Activated CD4-positive, alpha-beta T cell treated with anti-CD3 and anti-CD28 coated beads, Interleukin-2, amount 50 U/mL, for 4 hours (primary cell): Measurements from ENCODE around the gene ASCL5.
"Not testable (repeated sequence)": the region's sequence is repeated elsewhere in the genome, so short reads cannot be mapped to it uniquely, and the experiment has no call there.

ENCODE experiments used
- DNase-seq, 2 experiments: peaks; one replicate each; pipeline ENCODE4 v3.0.0-alpha.2; 2020

ASCL5 gene, protein sequence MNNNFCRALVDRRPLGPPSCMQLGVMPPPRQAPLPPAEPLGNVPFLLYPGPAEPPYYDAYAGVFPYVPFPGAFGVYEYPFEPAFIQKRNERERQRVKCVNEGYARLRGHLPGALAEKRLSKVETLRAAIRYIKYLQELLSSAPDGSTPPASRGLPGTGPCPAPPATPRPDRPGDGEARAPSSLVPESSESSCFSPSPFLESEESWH

DNA sequence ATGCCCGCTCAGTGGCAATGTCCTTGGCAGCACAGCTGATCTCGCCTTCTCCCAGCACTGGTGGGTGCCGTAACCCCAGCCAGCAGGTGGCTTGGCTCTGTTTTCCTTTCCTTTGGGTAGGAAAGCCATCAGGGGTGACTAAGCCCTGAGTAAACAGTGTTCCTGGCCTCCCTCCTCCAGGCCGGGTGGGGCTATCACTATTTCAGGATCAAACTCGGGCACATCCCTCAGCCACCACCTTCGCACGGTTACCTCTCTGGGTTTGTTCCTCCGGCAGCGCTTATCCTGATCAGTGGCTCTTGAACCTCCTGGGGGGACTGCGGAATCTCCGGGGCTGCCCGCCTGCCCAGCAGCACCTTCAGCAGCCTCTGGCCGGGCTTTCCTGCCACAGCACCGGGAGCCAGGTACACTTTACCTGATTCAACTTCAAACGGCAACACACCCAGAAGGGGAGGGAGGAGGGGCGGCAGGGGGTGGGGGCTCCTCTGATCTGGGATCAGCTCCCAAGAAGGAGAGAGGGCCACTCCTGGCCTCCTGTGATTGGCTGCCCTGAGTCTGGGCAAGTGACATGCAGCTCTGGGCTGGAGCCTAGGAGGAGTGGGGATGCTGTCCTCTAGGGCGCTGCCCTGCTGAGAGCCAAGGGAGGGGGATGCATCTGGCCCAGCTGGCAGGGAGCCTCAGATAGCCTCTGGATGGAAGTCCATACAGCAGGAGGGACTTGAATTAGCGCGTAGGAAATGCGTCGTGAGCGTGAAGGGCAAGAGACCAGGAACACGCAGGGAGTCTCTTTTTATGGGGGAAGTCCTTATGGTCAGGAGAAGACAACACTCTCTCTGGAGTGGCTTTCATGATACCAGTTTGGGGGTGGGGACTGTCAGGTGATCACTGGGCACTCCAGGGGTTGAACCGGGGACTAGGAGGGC is at the start of gene ASCL5:
TSS of gene ASCL5 (minus strand) at position 353 of the 923 bp plus-strand sequence. CDS start 11,812 bp downstream, outside the sequence.
- DNase-seq, result no peak

DNA sequence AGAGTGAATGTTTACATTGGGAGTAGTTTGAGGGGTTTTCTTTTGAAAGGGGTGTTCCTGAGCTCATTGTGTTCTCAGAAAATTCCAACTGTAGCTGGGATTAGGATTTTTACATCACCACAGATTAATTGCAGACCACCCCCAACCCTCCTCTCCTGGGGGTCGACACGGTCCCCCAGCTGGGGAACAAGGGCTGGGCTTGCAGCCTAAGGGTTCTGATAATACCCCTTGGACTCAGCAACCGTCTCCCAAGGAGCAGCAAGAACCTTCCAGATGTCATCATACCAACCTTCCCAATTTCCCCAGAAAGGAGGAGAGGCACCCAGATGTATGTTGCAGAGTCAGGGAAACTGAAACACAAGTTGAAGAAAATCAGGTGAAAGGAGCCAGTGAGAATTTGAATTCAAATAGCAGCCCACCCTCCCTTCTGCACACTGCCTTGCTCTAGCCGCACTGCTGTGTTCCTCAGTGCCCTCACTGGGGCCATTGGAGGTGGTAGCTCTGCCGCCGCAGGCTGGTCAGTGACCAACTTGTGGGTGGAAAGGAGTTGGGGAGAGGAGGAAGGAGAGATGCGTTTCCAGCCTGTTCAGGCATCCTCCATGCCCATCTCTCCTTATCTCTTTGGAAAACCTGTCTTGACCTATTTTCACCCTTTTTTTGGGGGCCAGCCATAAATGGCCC is 49.0 kb upstream of the ASCL5 start:
- no peak for DNase-seq

DNA sequence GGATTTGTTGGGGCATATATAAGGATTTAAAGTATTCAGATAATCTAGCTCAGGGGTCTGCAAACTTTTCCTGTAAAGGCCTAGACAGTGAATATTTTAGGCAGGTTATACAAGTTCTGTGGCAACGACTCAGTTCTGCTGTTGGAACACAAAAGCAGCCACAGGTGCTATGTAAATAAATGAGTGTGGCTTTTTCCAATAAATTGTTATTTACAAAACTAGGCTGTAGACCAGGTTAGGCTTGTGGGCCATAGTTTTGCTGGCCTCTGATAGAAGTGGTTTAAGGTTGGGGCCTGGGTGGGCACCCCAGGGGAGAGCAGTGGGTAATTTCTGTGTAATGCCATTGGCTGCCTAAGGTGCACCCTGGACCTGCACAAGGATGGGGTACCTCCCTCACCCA is 46.8 kb upstream of the ASCL5 start:
- DNase-seq, result no peak

DNA sequence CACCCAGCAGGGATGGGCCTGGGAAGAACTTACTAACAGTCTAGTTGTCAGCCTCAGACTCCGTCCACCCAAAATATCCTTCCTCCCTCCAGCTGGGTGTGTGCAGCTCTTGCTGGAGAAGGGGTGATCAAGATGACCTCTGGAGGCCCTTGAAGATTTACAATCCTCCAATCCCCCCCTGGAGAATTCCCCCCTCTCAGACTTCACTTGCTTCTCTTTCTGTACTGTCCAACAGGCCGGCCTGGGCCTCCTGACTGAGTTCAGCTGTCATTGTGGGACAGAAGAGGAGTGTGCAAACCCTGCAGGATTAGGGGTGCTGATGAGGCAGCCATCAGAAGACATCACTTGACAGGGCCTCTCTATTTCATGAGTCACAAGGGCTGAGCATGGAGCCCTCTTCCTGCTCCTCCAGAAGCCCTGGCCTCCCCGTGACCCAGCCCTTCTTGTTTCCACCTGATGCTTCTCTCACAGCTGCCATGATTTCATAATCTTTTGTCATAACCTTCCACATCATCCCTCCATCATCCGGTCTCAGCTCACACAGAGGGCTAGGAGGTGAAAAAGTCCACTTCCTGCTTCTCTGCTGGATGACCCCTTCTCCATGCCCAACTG is 46.1 kb upstream of the ASCL5 start:
- DNase-seq, result no peak

DNA sequence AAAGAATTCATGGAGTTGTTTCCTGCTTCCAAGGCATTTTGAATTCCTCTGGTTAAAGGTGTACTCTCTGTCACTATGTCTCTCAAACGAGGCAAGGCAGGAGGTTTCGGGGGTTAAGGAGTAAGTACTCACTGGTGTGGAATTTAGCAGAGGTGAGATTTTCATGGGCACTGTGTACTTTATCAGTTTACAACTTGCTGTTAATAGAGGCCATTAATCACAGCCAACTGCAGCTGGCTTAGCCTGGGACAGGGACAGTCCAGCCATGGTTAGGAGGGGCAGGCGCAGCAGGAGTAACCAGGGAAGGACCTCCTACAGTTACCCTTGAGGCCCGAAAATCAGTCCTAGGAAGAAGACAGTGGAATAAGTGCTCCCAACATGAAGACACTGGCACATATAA is 45.3 kb upstream of the ASCL5 start:
- no peak for DNase-seq

DNA sequence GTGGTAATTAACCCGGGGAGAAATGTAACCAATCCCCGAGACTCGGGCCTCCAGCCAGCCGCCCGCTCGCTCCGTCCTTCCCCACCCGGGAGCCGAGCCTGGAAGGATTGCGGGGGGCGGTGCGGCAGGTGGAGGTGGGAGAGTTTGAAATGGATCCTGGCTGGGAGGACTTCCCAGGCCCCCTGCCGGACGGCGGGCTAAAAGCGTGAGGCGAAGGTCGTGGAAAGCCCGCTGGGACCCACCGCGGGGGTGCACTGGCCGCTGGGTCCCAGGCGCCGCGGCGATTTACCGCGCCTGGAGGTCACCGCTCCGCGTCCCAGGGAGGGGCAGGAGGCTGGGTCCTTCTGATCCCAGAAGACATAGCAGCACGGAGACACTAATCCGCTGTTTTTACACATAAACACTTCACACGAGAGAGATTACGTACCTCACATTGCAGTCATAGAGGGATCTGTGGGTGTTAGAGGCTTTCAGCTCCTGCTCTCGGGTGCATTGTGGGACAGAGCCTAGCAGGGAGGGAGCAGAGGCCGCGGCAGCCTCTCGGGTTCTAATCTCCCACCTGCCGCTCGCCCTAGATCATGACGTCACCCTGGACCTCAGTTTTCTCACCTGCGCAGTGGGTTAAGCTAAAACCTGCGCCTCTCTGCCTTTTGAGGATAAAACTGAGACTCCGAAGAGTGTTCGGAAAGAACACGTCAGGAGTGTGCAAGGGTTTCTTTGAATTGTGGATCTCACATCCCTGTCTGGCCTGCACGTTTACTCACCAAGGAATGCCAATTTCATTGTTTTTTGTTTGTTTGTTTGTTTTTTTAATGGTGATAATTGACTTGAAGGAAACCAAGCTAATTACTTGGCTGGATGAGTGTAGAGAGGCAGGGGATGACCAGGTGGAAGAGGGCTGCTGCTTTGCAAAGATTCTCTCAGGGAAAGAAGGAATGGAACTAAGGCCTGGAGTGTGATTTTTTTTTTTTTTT is 44.4 kb upstream of the ASCL5 start:
- DNase-seq, result peak in 1 of 2 experiments; percentile 22

DNA sequence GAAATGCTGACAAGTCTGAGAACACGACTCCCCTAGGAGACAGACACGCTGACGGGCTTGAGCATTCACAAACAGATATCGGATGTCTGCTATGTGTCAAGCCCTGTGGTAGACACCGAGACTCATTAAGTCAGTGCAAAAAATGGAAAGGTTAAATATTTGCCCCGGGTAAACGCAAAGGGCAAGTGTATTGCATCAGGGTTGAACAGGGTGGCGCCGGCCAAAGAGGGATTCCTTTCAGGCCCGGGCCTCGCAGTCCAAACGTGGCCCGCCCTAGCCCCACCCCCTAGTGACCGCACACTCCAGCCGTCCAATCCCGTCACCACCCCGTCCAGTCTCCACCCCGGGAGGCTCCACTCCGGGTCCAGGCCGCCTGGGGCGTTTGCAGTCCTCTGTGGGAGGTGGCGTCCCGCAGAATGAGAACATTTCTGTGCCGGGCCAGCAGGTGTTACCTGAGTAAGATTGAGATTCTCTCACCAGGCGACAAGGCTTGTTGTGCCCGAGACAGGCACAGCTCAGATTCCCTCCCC is 43.6 kb upstream of the ASCL5 start:
- DNase-seq, result peak; percentile 44

DNA sequence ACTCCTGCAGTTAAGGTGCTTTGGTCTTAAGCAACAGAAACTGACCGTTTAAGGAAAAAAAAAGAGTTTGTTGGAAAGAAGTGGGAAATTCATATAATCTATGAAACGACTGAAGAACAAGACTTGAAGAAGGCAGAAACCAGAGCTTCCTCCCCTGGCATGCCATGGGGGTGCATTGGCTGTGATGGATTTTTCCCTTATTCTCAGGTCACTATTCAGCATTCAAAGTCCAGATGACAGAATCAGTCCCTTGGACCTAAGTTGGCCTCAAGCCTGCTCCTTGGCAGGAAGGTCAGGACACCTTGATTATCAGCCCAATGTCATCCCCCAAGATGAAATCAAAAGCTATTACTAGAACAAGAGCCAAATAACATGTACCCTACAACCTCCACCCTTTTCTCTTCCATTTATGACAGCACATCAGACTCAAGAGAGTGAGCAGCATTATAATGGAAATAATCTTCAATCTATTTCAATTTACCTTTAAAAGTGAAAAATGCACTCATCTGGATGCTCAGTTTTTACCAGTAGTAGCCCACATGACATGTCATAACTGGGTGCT is 43.1 kb upstream of the ASCL5 start:
- no peak for DNase-seq

DNA sequence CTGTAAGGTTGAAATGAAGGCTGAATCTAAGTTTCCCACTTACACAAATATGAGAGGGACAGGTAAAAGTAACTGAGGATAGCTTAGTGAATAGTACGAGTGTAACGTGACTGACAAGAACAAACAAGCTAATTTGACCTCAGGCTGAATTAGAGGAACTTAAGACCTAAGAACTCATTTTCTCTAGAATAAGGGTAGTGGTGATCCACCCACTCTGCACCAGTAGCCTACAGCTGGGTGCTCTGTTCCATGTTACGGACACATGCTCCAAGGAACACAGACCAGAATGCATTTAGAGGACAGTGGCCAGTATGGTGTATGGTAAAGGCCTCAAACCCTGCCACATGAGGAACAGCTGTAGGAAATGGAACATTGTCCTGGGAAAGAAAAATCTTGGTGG is 42.2 kb upstream of the ASCL5 start:
- no peak for DNase-seq

DNA sequence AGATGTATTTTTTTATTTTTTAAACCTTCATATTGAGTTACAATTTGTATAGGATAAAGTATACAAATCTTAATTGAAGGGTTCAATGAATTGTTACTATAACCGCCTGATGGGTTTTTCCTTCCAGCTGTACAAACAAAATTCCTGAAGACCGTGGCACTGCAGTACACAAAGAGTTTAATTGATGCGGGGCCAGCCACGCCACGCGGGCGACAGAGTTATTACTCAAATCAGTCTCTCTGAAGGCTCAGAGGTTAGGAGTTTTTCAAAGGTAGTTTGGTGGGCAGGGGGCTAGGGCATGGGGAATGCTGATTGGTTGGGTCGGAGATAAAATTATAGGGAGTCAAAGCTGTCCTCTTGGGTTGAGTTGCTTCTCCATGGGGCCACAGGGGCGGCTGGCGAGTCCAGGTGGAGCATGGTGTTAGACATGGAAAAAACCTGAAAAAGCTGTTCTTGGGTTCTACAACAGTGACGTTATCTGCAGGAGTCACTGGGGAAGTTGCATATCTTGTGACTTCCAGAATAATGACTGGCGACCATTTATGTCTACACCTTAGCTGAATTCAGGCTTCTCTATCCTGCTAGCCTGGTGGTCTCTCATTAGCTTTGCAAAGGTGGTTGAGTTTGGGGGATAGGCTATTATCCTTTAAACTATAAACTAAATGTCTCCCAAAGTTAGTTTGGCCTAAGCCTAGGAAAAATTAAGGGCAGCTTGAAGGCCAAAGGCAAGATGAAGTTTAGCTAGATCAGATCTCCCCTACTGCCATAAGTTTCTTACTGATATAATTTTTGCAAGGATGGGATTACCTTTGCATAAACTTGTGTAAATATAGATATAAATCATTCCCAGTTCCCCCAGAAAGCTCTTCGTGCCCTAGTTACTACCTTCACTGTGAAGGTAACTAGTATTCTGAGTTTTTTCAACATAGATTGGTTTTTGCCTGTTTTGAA is 40.3 kb upstream of the ASCL5 start:
- no peak for DNase-seq

DNA sequence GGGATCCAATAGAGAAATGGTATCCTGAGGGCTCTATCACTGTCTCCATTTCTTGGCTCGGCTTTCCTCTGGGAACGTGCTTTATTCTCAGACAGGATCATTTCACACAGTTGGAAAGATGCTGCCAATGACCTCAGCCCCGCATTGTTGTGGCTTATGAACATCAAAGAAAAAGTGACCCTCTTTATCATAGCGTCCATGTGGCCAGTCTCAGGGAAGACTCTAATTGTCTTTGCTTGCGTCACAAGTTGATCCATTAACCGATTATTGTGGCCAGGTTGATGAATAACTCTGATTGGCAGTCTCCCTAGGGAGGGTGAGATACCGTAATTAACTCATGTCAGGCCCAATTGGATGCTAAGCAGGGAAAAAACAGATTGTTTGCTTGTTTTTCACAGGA is 37.7 kb upstream of the ASCL5 start:
- no peak for DNase-seq

DNA sequence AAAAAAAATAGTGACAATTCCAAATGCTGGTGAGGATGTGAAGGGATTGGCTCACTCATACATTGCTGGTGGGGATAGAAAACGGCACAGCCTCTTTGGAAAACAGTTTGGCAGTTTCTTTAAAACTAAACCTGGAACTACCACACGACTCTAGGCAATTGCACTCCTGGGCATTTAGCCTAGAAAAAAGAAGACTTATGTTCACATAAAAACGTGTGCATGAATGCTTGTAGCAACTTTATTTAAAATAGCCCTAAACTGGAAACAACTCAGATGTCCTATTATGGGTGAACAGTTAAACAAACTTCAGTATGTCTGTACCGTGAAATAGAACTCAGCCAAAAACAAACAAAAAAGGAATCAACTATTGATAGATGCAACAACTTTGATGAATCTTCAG is 36.7 kb upstream of the ASCL5 start:
- no peak for DNase-seq

DNA sequence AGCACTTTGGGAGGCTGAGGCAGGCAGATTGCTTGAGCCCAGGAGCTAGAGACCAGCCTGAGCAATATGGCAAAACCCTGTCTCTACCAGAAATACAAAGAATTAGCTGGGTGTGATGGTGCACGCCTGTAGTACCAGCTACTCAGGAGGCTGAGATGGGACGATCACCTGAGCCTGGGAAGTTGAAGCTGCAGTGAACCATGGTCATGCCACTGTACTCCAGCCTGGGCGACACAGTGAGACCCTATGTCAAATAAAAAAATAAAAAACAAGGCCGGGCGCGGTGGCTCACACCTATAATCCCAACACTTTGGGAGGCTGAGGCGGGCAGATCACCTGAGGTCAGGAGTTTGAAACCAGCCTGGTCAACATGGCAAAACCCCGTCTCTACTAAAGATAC is 36.1 kb upstream of the ASCL5 start:
- DNase-seq, result not testable (repeated sequence)

DNA sequence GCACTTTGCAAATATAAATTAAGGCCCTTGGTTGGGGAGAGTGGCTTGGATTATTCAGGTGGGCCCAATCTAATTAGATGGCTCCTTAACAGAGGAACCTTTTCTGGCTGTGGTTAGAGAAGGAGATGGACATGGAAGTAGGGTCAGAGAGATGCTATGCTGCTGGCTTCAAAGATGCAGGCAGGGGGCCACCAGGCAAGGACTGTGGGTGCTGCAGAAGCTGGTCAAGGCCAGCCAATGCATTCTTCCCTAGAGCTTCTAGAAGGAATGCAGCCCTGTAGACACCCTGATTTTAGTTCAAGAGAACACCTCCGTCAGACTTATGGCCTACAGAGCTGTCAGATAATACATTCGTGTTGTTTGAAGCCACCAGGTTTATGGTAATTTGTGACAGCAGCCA is 31.0 kb upstream of the ASCL5 start:
- no peak for DNase-seq

DNA sequence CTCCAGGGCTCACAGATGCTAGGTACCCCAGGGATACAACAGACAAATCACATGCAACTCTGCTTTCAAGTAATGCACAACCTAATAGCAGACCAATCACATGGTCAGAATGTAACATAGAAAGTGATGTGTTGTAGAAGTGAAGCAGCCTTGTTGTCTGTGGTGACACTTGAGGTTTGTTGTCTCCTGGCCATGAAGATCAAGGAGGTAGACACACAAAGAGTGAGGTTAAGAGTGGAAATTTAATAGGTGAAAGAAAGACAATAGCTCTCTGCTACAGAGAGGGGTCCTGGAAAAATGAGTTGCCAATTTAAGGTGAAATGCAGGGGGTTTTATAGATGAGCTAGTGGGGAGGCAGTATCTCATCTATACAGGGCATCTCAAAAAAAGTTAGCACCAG is 29.8 kb upstream of the ASCL5 start:
- DNase-seq, result no peak

DNA sequence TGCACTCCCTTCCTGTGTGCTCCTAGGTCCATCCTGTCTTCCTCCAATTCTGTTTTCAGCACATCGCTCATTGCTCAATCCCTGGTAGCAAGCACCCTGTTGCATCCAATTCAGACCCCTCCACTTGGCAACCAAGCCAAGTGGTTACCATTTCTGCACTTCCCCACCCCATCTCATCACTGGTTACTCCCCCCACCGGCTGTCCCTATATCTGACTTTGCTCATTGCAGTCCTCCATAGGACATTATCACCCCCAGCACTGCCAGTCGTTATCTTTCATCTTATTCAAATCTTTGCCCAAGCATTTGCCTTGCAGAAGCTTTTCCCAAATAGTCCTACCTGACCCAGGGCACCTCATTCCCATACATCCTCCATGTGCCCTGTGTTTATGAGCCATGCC is 29.4 kb upstream of the ASCL5 start:
- DNase-seq, result no peak

DNA sequence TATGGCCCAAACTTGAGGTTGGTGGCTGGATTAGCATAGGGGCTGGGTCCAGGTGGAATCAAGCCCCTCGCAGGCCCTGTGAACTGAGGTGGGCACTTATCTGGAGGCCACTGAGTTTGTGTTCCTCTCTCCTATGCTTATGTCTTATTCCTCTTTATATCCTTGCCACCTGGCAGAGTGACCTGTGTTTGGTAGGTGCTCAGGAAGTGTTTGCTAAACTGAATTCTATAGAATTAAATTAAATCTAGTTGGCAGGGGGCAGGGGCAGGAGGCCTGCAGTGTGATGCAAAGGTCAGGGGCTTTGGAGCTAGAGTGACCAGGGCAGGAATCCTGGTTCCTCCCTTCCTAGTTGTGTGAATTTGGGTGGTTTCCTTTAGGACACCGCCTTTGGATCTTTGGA is 28.4 kb upstream of the ASCL5 start:
- DNase-seq, result no peak

DNA sequence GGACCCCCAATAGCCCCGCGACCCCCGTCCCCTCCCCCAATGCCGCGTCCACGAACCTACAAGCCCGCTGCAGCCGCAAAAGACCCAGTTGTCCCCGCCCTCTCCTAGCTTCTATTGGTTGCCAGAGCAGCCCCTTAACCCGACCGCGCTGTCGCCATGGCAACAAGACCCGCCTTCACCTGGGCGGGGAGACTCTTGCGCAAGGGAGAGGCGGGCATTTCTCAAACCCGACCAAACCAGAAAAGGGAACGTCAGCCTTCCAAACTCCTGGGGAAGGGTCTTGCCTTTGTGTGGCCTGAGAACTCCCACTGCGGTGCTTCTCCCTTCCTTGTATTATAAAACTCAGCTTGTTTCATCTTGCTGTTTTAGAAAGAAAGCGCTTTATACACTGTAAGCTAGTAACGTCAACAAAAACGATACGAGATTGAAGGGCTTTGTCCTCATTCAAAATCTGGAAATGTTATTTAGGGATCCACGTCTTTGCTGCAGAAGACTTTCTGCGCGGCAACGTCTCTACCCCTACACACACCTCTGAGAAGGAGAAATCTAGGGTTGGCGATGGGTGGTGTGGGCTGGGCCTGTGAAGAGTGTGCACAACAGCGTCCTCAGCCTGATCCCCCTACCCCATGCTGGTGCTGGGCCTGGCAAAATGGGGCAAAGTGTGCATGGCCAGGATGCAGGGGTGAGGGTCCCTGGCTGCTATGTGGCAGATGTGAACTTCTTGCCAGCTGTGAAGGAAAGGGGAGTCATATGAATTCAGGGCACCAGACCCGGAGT is 27.6 kb upstream of the ASCL5 start, which contains the start of gene TMEM9:
TSS of gene TMEM9 (minus strand) at position 86 of the 777 bp plus-strand sequence. CDS start 551 bp downstream, outside the sequence.
- DNase-seq, result peak; percentile 98 to 99
